Measurements from ENCODE around the gene CSNK1A1.

DNA sequence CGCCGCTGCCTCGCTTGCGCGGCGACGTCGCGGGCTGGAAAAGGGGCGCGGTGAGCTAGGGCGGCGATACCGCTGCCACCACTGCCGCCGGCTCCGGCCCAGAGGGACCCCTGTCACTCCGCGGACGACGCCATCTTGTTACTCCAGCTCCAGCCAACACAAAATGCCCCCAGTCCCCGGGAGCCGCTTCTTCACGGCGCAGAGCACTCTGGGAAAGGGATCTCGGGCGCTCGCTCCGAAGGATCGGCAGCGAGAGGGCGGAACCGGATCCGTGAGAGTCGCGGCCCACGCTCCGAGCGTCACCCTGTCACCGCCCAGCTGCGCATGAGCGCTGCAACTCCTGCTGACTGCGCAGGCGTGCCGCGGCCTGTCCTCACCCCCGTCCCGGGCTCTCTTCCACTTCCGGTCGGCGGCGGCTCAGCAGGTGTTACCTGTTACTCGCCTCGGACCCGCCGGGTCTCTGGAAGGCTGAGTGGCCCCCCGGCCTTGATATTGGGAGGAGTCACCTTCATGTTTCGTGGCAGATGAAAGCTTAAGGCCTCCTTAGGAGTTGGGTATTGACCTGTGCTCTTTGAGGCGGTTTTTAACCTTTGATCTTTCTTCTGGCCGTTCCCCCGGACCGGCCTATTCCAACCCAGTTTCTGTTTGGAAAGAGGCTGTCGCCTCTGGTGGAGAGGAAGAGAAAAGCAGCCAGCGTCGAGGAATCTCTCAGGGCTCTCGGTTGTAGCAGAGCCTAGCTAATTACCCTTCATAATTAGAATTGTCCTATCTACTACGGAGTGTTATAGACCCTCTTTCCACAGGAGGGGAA is at the start of gene CSNK1A1:
- TF ChIP-seq EP300 (IDR thresholded peaks at IDR 0.05): no peak
- peak; percentile 78 for TF ChIP-seq CTCF (IDR thresholded peaks at IDR 0.05)
- TF ChIP-seq JUN (IDR thresholded peaks at IDR 0.05): peak; percentile 93 to 94
- no peak for TF ChIP-seq NR3C1 (IDR thresholded peaks at IDR 0.05)
- TF ChIP-seq MYC (IDR thresholded peaks at IDR 0.05; ENCODE audit: borderline replicate concordance, low read length): no peak
- TF ChIP-seq KDM1A (IDR thresholded peaks at IDR 0.05; ENCODE audit: low read depth): no peak
- TF ChIP-seq CEBPB (IDR thresholded peaks at IDR 0.05): no peak
- peak; percentile 58 for TF ChIP-seq SMC3 (IDR thresholded peaks at IDR 0.05)
- no peak for TF ChIP-seq ZFP36 (IDR thresholded peaks at IDR 0.05; ENCODE audit: borderline replicate concordance, partially characterized antibody)
- no peak for TF ChIP-seq HDAC2 (IDR thresholded peaks at IDR 0.05)
- TF ChIP-seq REST (IDR thresholded peaks at IDR 0.05): no peak
- TF ChIP-seq E2F6 (IDR thresholded peaks at IDR 0.05; ENCODE audit: borderline replicate concordance, low read depth): peak; percentile 46; the same call in 1 of the 2 replicates
- TF ChIP-seq POLR2A (IDR thresholded peaks at IDR 0.05; ENCODE audit: low read length): peak; percentile 58

Data from A549 (cell line).